ENCODE measurements around the gene BICDL2. TPM values are rescaled to one million over a fixed set of nuclear protein-coding genes. Genes with fewer than 3 reads are reported as not detected.

BICDL2 gene
- polyA plus RNA-seq, 1 donor from 2014 or later, result 0.37 TPM

DNA sequence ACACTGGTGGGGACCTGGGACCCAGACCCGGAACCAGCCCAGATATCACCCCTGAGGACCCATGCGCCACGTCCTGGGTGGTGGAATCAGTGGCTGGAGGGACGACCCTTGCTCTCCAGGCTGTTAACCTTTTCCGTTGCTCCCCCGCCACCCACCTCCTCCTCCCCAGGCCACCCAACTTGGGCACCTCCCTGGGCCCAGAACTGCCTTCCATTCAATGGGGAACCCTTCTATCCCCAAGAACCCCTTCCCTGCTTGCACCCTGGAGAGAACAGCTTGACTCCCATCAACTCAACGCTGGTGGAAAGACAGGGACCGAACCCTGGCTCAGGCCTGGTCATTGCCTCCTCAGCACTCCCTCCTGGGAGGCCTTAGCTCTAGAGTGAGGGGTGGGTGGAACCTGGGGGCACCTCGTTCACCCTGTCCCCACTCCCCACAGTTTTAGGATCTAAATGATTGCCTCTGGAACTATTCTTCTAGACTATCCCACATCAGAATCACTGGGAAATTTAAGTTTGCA, 23.0 kb upstream of the BICDL2 start:
- no peak for TF ChIP-seq POLR2AphosphoS5 (IDR thresholded peaks at IDR 0.05)
- TF ChIP-seq EZH2 (IDR thresholded peaks at IDR 0.05; ENCODE audit: borderline replicate concordance, insufficient read depth, low read length, poor library complexity, severe bottlenecking), result no peak
- TF ChIP-seq SMC3 (conservative IDR thresholded peaks at IDR 0.05; ENCODE audit: poor library complexity), result no peak
- TF ChIP-seq TAF1 (IDR thresholded peaks at IDR 0.05; ENCODE audit: low read depth), result no peak
- TF ChIP-seq, protein P1, sequence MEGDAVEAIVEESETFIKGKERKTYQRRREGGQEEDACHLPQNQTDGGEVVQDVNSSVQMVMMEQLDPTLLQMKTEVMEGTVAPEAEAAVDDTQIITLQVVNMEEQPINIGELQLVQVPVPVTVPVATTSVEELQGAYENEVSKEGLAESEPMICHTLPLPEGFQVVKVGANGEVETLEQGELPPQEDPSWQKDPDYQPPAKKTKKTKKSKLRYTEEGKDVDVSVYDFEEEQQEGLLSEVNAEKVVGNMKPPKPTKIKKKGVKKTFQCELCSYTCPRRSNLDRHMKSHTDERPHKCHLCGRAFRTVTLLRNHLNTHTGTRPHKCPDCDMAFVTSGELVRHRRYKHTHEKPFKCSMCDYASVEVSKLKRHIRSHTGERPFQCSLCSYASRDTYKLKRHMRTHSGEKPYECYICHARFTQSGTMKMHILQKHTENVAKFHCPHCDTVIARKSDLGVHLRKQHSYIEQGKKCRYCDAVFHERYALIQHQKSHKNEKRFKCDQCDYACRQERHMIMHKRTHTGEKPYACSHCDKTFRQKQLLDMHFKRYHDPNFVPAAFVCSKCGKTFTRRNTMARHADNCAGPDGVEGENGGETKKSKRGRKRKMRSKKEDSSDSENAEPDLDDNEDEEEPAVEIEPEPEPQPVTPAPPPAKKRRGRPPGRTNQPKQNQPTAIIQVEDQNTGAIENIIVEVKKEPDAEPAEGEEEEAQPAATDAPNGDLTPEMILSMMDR (IDR thresholded peaks at IDR 0.05; ENCODE audit: poor library complexity, severe bottlenecking), result no peak
- TF ChIP-seq, protein P2, sequence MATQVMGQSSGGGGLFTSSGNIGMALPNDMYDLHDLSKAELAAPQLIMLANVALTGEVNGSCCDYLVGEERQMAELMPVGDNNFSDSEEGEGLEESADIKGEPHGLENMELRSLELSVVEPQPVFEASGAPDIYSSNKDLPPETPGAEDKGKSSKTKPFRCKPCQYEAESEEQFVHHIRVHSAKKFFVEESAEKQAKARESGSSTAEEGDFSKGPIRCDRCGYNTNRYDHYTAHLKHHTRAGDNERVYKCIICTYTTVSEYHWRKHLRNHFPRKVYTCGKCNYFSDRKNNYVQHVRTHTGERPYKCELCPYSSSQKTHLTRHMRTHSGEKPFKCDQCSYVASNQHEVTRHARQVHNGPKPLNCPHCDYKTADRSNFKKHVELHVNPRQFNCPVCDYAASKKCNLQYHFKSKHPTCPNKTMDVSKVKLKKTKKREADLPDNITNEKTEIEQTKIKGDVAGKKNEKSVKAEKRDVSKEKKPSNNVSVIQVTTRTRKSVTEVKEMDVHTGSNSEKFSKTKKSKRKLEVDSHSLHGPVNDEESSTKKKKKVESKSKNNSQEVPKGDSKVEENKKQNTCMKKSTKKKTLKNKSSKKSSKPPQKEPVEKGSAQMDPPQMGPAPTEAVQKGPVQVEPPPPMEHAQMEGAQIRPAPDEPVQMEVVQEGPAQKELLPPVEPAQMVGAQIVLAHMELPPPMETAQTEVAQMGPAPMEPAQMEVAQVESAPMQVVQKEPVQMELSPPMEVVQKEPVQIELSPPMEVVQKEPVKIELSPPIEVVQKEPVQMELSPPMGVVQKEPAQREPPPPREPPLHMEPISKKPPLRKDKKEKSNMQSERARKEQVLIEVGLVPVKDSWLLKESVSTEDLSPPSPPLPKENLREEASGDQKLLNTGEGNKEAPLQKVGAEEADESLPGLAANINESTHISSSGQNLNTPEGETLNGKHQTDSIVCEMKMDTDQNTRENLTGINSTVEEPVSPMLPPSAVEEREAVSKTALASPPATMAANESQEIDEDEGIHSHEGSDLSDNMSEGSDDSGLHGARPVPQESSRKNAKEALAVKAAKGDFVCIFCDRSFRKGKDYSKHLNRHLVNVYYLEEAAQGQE (IDR thresholded peaks at IDR 0.05; ENCODE audit: borderline replicate concordance), result no peak
- no peak for TF ChIP-seq RAD21 (conservative IDR thresholded peaks at IDR 0.05)
- no peaks in the 10 kb centered on the region for H3K9me3 ChIP-seq (ENCODE audit: low read length)
- no peaks in the 10 kb centered on the region for H3K9me2 ChIP-seq (ENCODE audit: insufficient read depth, low read length)
- no peaks in the 10 kb centered on the region for H3K27me3 ChIP-seq (ENCODE audit: insufficient read depth, low read depth, low read length)
- no peaks in the 10 kb centered on the region for H3K36me3 ChIP-seq (ENCODE audit: insufficient read depth, low read length)
- H3K4me3 ChIP-seq (ENCODE audit: low read length), result peak overlapping the region; percentile 97
- H3K9ac ChIP-seq (ENCODE audit: low read length), result peak overlapping the region; percentile 88
- no peaks in the 10 kb centered on the region for H4K20me1 ChIP-seq (ENCODE audit: insufficient read depth)
- H2AFZ ChIP-seq (ENCODE audit: low read depth, low read length), result peak overlapping the region; percentile 76
- no peaks in the 10 kb centered on the region for H3K79me2 ChIP-seq (replicated peaks; ENCODE audit: insufficient read depth, low read length)
- H3K27ac ChIP-seq (ENCODE audit: low read length), result no peak overlapping the region
- no peaks in the 10 kb centered on the region for H3F3A ChIP-seq (ENCODE audit: insufficient read depth, low read length, poor library complexity, severe bottlenecking)
- peak overlapping the region; percentile 39 for H3K4me2 ChIP-seq (ENCODE audit: low read length)

DNA sequence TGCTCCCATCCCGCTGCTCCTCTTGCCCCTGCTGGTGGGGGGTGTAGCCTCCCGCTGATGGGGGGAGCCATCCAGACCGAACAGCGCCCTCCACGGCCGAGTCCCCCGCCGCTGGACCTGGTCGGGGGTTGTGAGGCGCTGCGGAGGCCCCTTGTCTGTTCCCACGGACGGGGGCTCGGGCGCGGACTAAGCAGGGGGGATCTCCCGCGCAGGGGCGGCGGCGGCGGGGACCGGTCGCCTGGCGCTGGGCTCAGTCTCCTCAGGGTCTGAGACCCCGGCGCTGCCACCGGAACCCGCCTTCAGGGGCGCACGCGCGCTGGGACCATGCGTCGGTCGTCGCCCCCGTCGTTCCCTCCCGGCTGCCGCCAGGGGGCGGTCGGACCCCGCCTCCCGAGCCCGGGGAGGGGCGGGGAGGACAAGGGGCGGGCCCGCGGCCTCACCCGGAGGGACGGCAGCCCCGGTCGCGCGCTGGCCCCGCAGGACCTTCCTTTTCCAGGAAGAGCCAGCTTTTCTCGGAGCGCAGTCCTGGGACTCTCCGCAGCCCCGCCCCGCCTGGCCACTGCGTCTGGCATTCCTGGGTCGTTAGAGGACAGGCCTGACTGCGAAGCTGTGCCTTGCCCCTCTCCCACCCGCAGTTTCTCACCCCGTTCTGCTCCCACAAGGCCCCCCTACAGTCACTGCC, 22.4 kb upstream of the BICDL2 start:
- no peaks in the 10 kb centered on the region for H3K79me2 ChIP-seq (replicated peaks; ENCODE audit: insufficient read depth, low read length)
- peak overlapping the region; percentile 97 for H3K4me3 ChIP-seq (ENCODE audit: low read length)
- H2AFZ ChIP-seq (ENCODE audit: low read depth, low read length), result peak overlapping the region; percentile 85
- H3K9ac ChIP-seq (ENCODE audit: low read length), result peak overlapping the region; percentile 88
- no peaks in the 10 kb centered on the region for H3K36me3 ChIP-seq (ENCODE audit: insufficient read depth, low read length)
- H3K27me3 ChIP-seq (ENCODE audit: insufficient read depth, low read depth, low read length), result no peaks in the 10 kb centered on the region
- no peaks in the 10 kb centered on the region for H3K9me2 ChIP-seq (ENCODE audit: insufficient read depth, low read length)
- no peaks in the 10 kb centered on the region for H4K20me1 ChIP-seq (ENCODE audit: insufficient read depth)
- H3K9me3 ChIP-seq (ENCODE audit: low read length), result no peaks in the 10 kb centered on the region
- TF ChIP-seq EP300 (conservative IDR thresholded peaks at IDR 0.05; ENCODE audit: poor library complexity, severe bottlenecking) (peak; percentile 19), MXI1 (conservative IDR thresholded peaks at IDR 0.05; ENCODE audit: poor library complexity, severe bottlenecking) (peak; percentile 69), TAF1 (IDR thresholded peaks at IDR 0.05; ENCODE audit: low read depth) (no peak), POLR2AphosphoS5 (IDR thresholded peaks at IDR 0.05) (peak; percentile 71), EZH2 (IDR thresholded peaks at IDR 0.05; ENCODE audit: borderline replicate concordance, insufficient read depth, low read length, poor library complexity, severe bottlenecking) (no peak), SMC3 (conservative IDR thresholded peaks at IDR 0.05; ENCODE audit: poor library complexity) (peak; percentile 81), RAD21 (conservative IDR thresholded peaks at IDR 0.05) (peak; percentile 85)
- TF ChIP-seq, protein P2 (IDR thresholded peaks at IDR 0.05; ENCODE audit: borderline replicate concordance), result peak; percentile 37
- TF ChIP-seq, protein P1 (IDR thresholded peaks at IDR 0.05; ENCODE audit: poor library complexity, severe bottlenecking), result peak; percentile 97
- H3F3A ChIP-seq (ENCODE audit: insufficient read depth, low read length, poor library complexity, severe bottlenecking), result no peaks in the 10 kb centered on the region
- H3K4me2 ChIP-seq (ENCODE audit: low read length), result peak overlapping the region; percentile 55
- H3K27ac ChIP-seq (ENCODE audit: low read length), result peak overlapping the region; percentile 51
